A549 treated with Hydrocortisone at 1 μM for 4 hours (cell line): ENCODE measurements around the gene ASB17. TPM values are rescaled to one million over a fixed set of nuclear protein-coding genes. Genes with fewer than 3 reads are reported as not detected.

Experiments
- total RNA-seq: library from RNA; stranded (reverse); fragments of 200-300 nt; extraction: Qiagen RNA extraction; gene quantifications from 5 replicates; pipeline ENCODE4 v1.2.3, GENCODE V29; 2022

ASB17 gene, protein sequence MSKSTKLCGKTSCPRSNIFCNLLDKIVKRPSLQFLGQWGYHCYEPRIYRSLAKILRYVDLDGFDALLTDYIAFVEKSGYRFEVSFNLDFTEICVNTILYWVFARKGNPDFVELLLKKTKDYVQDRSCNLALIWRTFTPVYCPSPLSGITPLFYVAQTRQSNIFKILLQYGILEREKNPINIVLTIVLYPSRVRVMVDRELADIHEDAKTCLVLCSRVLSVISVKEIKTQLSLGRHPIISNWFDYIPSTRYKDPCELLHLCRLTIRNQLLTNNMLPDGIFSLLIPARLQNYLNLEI
- not detected in 5 replicates for total RNA-seq

DNA sequence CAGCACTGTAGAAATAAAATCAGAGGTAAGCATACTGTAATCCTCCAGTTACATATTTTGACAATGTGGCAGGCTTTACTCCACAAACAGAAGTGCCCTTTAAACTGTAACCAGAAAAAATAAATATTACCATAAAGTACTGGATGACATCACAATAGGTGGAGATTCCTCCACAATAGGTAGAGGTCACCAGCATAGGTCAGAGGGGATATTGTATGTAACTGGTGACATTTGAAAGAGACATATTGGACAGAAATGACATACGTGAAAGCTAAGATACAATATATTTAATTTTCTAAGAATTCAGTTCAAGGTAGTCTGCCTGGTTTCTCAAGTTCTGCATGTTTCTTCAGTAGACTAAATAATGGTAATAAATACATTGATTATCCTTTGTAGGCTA is at the start of gene ASB17:
ASB17 (minus strand) TSS at position 101 of the 400 bp plus-strand sequence. CDS start 113 bp downstream, outside the sequence.

Other genes starting within 250 kb of the ASB17 start
- gene ACADM, start 207.7 kb downstream of the ASB17 start, total RNA-seq: 27.0 to 48.1 TPM (median 30.1 TPM) in 5 replicates
- gene RABGGTB, start 146.1 kb downstream of the ASB17 start, total RNA-seq: 59.6 to 87.5 TPM (median 64.8 TPM) in 5 replicates
- gene MSH4, start 135.5 kb downstream of the ASB17 start, total RNA-seq: 0.03 to 0.05 TPM in 2 of 5 replicates, not detected in the others
- gene ST6GALNAC3, start 142.3 kb upstream of the ASB17 start, total RNA-seq: 0.43 to 0.90 TPM (median 0.48 TPM) in 5 replicates